Fibroblast of skin of abdomen (primary cell): ENCODE measurements around the gene ZC3H18.

ENCODE experiments used
- DNase-seq: peaks from one replicate; pipeline ENCODE4 v3.0.0-alpha.2; 2013

ZC3H18 gene

GRCh38 chr16:88642881-88643643 is 72.9 kb downstream of the ZC3H18 start:
- no peak for DNase-seq

- no peak for DNase-seq
Measured at GRCh38 chr16:88643644-88643932, 73.4 kb downstream of the ZC3H18 start.

GRCh38 chr16:88645455-88645854 is 75.3 kb downstream of the ZC3H18 start:
- DNase-seq, result no peak

DNA sequence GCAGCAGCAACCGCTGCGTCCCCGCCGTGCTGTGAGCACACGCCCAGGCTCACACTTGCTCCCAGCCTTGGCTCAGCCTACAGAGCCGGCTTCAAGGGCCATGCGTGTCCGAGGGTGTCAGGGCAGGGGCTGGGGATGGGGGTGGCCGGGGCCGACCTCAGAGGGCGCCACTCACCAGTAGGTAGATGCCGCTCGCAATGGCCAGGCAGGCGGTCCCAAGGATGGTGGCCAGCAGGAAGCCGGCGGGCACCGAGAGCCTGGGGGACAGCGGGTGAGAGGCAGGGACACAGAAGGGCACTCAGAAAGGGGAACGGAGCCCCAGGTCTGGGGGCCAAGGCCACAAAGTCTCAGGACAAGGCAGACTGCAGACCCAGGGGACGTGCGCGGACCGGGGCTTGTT is 75.7 kb downstream of the ZC3H18 start:
- no peak for DNase-seq

DNA sequence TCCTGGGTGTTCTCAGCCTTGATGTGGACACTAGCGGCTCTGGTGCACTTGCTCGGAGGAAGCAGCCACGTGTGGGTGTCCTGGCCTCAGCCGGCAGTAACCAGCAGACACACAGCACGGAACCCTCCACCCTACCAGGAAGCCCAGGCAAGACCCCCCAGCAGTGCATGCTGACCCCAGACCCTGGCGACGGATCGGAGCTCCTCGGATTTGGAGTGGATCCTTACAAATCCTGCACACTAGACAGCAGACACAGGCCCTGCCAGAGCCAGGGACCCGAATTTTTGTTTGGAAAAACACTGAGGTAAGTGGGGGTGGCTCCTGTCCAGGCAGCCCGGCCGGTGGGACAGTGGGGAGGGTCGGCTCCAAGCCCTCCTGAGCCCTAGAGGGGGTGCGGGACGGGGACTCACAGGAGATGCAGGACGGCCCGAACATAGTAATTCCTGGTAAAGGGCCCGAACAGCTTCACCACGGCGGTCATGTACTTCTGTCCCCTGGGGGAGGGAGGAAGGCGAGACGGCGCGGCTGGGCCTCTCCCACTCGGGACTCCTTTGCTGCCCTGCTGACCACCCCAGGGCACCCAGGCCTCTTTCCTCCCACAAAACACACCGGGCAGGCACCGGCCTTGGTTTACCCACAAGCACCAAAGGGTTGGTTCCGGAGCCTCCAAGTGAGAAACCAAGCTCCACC is 76.3 kb downstream of the ZC3H18 start:
- no peak for DNase-seq

- DNase-seq, result no peak
Measured at GRCh38 chr16:88647178-88648070, 77.2 kb downstream of the ZC3H18 start.

DNA sequence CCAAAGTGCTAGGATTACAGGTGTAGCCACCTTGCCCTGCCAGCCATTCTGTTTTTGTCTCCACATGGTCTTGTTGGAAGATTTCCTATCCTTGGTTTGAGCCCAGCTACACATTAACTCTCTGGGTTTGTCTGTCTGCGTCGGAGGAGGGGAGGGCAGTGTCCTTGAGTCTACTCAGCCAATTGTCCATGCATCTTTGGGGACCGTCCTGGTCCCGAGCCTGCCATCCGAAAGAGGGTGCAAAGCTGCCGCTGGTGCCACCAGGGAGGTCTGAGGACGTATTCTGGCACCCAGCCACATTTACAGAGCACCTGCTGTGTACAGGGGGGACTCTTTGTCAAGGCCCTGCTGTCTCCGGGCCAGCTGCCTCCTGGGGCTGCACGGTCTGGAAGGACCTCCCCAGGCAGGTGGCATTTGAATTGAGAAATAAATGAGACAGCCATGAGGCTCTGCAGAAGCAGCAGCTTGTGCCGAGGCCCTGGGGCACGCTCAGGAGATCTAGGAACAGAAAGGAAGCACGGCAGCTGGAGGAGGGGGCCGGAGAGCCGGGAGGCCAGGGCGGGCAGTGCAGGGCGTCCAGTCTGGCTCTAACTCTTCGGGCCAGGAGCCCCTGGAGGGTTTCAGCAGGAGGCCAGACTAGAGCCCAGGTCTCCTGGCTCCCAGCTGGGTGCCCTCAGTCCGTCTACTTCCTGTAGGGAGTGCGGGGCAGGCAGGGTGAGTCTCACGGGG is 79.2 kb downstream of the ZC3H18 start:
- no peak for DNase-seq

- DNase-seq, result no peak
Measured at GRCh38 chr16:88649924-88650748, 79.9 kb downstream of the ZC3H18 start.

GRCh38 chr16:88650749-88651275 is 80.6 kb downstream of the ZC3H18 start, which contains the start of gene CYBA:
Gene CYBA, minus strand, starts transcription at chr16:88651053. Its CDS starts 40 bp downstream, at chr16:88651013.
- DNase-seq, result peak; percentile 49

DNA sequence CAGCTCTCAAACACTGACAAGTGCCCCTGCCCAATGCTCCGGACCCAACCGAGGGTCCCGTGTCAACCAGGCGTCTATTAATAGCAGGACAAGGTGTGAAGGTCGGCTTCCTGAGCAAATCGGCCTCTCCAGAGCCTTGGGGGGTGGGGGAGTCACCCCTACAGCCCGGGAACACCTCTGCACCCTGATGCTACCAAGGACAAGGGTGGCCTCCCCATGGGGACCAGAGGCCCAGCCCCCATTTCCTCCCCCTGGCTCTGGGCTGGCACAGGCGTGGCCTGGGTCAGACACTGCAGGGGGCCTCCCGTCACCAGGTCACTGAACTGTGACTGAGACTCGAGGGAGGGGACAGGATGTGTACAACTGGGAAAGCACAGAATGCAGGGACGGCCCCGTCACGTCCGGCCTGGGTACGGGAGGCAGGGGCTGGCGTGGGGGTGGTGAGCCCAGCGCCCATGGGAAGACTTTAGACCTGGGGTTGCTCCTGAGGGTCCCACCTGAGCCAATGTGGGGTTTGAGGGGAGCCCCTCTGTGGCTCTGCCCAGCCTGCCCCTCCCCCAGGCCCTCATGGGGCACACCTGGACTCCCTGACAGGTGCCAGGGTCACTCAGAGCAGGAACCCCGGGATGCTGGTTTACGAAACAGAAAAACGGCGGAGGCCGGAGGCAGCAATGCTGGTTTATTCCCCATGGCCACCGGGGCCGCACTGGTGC is 81.2 kb downstream of the ZC3H18 start:
- DNase-seq, result no peak

DNA sequence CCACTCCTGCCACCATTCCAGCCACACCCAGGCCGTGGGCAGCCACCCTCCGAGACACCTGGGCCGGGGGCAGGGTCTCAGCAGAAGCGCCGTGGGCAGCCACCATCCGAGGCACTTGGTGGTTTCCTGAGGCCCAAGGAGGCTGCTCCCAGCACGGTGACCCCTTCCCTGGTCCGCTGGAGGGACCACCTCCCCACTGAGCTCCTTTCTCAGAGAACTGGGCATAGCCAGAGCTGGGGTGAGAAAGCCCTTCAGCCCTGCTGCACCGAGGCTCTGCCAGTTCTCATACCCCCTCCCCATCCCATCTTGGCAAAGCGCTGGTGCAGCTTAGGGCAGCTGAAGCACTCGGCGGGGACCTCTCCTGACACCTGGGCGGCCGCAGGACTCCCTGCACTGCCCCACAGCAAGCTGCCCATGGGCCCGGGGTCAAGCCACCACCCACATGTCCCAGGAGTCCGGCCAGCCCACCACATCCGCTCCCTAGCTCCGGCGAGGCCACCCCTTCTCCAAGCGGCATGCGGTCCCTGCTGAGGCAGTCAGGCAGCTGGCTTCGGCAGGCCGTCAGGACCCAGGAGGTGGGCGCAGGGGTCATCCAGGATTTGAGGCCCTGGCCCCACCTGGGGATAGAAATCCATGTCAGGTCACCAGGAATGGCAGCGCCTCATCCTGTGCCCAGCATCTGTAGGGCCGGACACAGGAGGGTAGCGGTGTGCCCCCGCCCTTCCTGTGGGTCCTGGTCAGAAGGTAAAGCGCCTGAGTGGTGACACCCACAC is 82.0 kb downstream of the ZC3H18 start:
- no peak for DNase-seq

DNA sequence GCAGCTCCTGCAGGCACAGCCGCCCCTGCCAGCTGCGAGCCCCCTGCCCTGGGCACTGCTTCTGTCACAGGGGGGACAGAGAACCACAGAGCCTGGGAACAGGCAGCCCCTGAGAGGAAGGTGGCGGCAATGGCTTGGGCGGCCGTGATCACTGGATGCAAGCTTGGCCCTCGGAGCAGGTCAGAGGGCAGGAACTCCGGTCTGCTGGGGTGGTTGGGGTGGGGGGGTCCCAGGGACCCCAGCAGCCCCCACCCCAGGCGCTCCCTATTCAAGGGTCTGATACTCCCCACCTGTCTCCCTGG is 82.5 kb downstream of the ZC3H18 start:
- DNase-seq, result no peak

- no peak for DNase-seq
Measured at GRCh38 chr16:88653101-88653500, 82.9 kb downstream of the ZC3H18 start.

- no peak for DNase-seq
Measured at GRCh38 chr16:88653596-88654362, 83.6 kb downstream of the ZC3H18 start.

GRCh38 chr16:88654363-88655052 is 84.3 kb downstream of the ZC3H18 start:
- no peak for DNase-seq

DNA sequence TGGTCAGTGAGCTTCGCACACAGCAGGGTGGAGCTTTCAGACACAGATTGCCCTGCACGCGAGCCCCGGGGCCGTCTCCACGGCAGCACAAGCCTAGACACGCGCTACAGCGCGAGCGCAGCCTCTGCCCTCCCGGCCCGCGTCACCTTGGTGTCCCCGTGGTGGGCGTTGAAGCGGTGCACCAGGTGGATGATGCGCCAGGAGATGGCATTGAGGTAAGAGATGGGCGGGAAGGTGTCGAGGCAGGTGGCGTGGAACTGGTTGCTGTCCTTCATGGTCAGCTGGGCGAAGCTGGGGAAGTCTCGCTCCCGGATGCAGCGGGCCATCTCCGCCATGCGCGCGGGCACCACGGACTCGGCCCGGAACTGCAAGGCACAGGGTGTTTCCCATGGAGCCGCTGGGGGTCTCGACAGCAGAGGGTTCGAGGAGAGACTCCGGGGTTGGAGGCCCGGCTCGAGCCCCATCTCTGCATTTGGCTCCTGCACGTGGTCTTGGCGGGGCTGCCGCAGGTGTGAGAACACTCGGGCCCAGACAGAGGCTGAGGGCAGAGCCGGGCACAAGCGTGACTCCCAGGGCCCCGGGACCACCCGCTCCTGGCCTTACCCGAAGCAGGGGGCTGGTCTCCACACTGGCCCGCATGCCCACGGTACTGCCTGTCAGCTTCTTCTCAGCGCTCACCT is 85.0 kb downstream of the ZC3H18 start:
- no peak for DNase-seq

- DNase-seq, result no peak
Measured at GRCh38 chr16:88655733-88656281, 85.6 kb downstream of the ZC3H18 start.
